Calu3 (cell line): ENCODE data around the gene KAT6B. TPM values are rescaled to one million over a fixed set of nuclear protein-coding genes. Genes with fewer than 3 reads are reported as not detected.

ENCODE experiments used
- BruUV-seq: library from RNA; stranded (reverse); fragments of 400-500 nt; replicated peaks from 2 replicates; lab custom pipeline; 2021; lab: Mats Ljungman, UMichigan
- CTCF ChIA-PET: fragments of 300-600 bp; sonication (Branson Sonifier 250); formaldehyde crosslinking; loops from one replicate; lab custom pipeline; 2022; ENCODE audit warnings: antibody characterized with exemption; lab: Charles Lee
- DNase-seq: peaks from one replicate; pipeline ENCODE4 v3.0.0; 2022
- H3K27ac Mint-ChIP-seq: one replicate; pipeline ENCODE4 v1.8.0; 2022; ENCODE audit warnings: mixed read lengths; ENCODE audit not compliant: unreplicated experiment
- H3K27me3 Mint-ChIP-seq: one replicate; pipeline ENCODE4 v1.8.0; 2022; ENCODE audit warnings: mixed read lengths; ENCODE audit not compliant: unreplicated experiment
- H3K36me3 Mint-ChIP-seq: one replicate; pipeline ENCODE4 v1.8.0; 2022; ENCODE audit warnings: mild to moderate bottlenecking, moderate library complexity, mixed read lengths; ENCODE audit not compliant: insufficient read depth, unreplicated experiment
- H3K4me1 Mint-ChIP-seq: one replicate; pipeline ENCODE4 v1.8.0; 2022; ENCODE audit warnings: mild to moderate bottlenecking, low read depth, mixed read lengths; ENCODE audit not compliant: unreplicated experiment
- H3K4me3 Mint-ChIP-seq: one replicate; pipeline ENCODE4 v1.8.0; 2022; ENCODE audit warnings: mild to moderate bottlenecking, low read depth, moderate library complexity, mixed read lengths; ENCODE audit not compliant: unreplicated experiment
- H3K9me3 Mint-ChIP-seq: one replicate; pipeline ENCODE4 v1.8.0; 2022; ENCODE audit warnings: low read depth, mixed read lengths; ENCODE audit not compliant: unreplicated experiment
- intact Hi-C: fragments of 100-400 bp; cut with micrococcal nuclease; formaldehyde crosslinking; loops from one replicate; pipeline ENCODE4 v1.10.0; 2022; ENCODE audit not compliant: unreplicated experiment
- total RNA-seq: library from RNA; stranded (reverse); gene quantifications from 2 replicates; pipeline ENCODE4 v1.2.3, GENCODE V29; 2022
- TF ChIP-seq, protein P1 (sequence below): fragments of 200-600 bp; IDR thresholded peaks from one replicate; pipeline ENCODE4 v1.8.0; 2022; ENCODE audit warnings: antibody characterized with exemption; ENCODE audit not compliant: unreplicated experiment

The KAT6B gene
- total RNA-seq, 1 experiment from 2014 or later: 28.6 TPM

DNA sequence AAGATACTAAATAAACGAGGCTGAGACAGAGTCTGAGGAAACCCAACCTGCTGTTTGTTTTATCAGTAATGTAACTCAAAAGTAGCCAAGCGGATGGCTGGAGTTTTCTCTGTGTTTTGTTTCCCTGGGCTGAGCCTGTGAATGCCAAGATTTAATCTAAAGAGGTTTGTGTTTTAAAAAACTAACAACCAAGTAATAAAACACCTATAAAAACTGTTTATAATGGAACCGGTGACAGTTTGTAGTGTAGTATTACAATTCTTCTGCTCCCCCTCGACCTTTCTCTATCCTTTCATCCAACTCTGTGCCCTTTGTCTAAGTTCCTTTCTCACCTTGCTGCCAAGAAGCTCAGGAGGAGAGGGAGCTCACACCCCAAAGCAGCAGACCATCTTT is 2.6 kb upstream of the KAT6B start:
- peaks cover 31% of the 10 kb centered on the region for H3K4me1 Mint-ChIP-seq
- CTCF ChIA-PET: no interaction called here
- no peak for DNase-seq
- no TSS peak for BruUV-seq
- TF ChIP-seq, protein P1, sequence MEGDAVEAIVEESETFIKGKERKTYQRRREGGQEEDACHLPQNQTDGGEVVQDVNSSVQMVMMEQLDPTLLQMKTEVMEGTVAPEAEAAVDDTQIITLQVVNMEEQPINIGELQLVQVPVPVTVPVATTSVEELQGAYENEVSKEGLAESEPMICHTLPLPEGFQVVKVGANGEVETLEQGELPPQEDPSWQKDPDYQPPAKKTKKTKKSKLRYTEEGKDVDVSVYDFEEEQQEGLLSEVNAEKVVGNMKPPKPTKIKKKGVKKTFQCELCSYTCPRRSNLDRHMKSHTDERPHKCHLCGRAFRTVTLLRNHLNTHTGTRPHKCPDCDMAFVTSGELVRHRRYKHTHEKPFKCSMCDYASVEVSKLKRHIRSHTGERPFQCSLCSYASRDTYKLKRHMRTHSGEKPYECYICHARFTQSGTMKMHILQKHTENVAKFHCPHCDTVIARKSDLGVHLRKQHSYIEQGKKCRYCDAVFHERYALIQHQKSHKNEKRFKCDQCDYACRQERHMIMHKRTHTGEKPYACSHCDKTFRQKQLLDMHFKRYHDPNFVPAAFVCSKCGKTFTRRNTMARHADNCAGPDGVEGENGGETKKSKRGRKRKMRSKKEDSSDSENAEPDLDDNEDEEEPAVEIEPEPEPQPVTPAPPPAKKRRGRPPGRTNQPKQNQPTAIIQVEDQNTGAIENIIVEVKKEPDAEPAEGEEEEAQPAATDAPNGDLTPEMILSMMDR: no peak
- no peaks in the 10 kb centered on the region for H3K27me3 Mint-ChIP-seq
- no peaks in the 10 kb centered on the region for H3K9me3 Mint-ChIP-seq
- intact Hi-C loops: loop anchor here (10.0 kb wide), 1 partner anchor 171 kb away; no protein-coding TSS in a partner anchor
- H3K27ac Mint-ChIP-seq: no peak overlapping the region
- H3K4me3 Mint-ChIP-seq: peak overlapping the region; percentile 66
- H3K36me3 Mint-ChIP-seq: peaks cover 38% of the 10 kb centered on the region

DNA sequence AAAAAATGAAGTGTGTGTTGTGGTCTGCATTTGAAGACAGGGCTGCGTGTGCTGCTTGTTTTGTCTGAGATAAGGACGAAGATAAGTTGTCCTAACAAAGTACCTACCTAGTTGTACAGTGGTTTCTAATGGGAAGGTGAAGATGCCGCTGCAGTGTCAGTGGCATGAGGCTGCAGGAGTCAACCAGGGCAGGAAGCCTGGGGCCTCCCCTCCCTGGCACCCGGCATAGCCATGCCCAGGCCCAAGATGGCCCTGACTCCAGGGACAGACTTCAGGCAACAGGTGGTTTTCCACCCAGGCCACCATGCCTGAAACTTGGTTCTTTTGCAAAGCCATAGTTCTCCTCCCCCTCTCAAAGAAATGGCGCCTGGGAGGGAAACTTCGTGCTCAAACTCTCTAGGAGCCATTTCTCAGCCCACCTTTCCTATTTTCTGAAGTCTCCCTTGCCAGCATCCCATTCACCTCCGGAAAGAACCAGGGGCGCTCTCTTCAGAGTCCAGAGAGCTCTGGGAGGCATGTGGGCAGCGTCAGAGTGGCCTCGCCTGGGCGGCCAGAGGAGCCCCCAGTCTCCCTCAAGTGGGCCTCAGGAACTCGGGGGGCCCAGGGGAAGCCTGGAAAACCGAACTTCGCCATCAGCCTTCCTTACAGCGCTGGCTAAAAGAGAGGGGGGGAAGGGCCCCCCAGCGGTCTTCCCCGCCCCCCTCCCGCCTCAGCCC is 2.1 kb upstream of the KAT6B start:
- no peak for DNase-seq
- peaks cover 38% of the 10 kb centered on the region for H3K36me3 Mint-ChIP-seq
- H3K27me3 Mint-ChIP-seq: no peaks in the 10 kb centered on the region
- H3K9me3 Mint-ChIP-seq: no peaks in the 10 kb centered on the region
- H3K4me1 Mint-ChIP-seq: peaks cover 31% of the 10 kb centered on the region
- TF ChIP-seq, protein P1: no peak
- BruUV-seq: no TSS peak
- H3K27ac Mint-ChIP-seq: peak overlapping the region; percentile 18
- CTCF ChIA-PET: interaction anchor here (0.6 kb wide), 1 partner anchor 199 kb away, joined by 4 read pairs; no protein-coding TSS in a partner anchor
- intact Hi-C loops: loop anchor here (10.0 kb wide), 1 partner anchor 170 kb away; no protein-coding TSS in a partner anchor
- H3K4me3 Mint-ChIP-seq: peak overlapping the region; percentile 66

DNA sequence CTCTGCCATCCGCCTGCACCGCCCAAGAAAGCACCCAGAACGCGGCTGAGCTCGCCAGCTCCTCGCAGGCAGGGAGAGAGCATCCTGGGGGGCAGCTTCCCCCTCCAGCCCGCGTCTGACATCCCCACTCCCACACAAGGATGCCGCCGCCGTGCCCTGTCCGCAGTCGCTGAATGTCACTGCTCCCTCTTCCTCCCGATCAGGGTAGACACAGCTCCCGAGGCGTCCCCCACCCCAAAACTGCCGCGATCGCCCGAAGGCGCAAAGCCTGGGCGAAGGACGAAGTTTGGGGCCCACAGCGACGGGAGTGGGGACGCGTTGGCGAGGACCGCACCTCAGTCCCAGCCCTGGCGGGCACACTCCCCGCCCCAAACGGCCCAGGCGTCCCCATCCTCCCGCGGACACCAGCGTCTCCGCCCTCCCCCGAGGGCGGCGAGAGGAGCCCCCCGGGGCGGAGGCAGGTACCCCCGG is 1.5 kb upstream of the KAT6B start:
- no TSS peak for BruUV-seq
- intact Hi-C loops: loop anchor here (5.0 to 10.0 kb wide), 2 partner anchors 97 to 170 kb away; no protein-coding TSS in a partner anchor
- no peaks in the 10 kb centered on the region for H3K27me3 Mint-ChIP-seq
- peak overlapping the region; percentile 18 for H3K27ac Mint-ChIP-seq
- H3K36me3 Mint-ChIP-seq: peaks cover 38% of the 10 kb centered on the region
- peak; percentile 43 for DNase-seq
- H3K4me1 Mint-ChIP-seq: peaks cover 31% of the 10 kb centered on the region
- CTCF ChIA-PET: interaction anchor here (0.6 kb wide), 1 partner anchor 199 kb away, joined by 4 read pairs; no protein-coding TSS in a partner anchor
- peak overlapping the region; percentile 66 for H3K4me3 Mint-ChIP-seq
- TF ChIP-seq, protein P1: no peak
- no peaks in the 10 kb centered on the region for H3K9me3 Mint-ChIP-seq

DNA sequence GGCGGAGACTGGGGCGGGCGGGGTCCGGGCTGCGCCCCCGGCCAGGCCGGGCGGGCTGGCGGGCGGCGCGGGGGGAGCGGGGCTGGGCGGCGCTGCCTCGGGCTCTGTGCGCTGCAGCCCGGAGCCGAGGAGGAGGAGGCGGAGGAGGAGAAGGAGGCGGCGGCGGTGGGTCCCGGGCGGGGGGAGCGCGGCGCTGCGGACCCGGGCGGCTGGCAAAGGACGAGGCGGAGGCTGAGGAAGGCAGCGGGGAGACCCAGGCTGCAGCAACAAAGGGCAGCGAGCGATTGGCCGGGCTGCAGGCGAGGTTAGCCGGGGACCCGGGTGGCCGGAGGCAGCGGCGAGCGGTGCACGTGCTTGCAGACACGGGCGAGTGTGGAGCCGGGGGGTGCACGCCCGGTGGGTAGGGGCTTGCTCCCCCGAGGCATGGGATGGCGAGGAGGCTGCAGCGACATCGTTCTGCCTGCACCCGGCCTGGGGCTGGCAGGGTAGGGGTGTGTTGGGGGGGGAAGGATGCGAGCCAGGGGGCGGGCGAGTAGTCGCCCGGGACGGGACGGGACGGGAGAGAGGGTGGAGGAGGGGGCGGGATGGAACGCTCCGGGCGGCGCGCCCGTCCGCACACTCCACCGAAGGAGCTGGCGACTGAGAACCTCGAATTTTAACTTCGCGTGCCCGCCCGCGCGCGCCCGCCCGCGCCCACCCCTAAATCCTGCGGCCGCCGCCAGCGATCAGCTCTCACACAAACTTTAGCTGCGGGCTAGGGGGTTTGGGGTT is 844 bp upstream of the KAT6B start:
- Mint-ChIP-seq H3K4me3 (peak overlapping the region; percentile 66), H3K27me3 (no peaks in the 10 kb centered on the region), H3K9me3 (no peaks in the 10 kb centered on the region), H3K4me1 (peaks cover 31% of the 10 kb centered on the region), H3K36me3 (peaks cover 38% of the 10 kb centered on the region), H3K27ac (peak overlapping the region; percentile 100)
- intact Hi-C loops: loop anchor here (5.0 to 10.0 kb wide), 2 partner anchors 97 to 169 kb away; no protein-coding TSS in a partner anchor
- CTCF ChIA-PET: interaction anchor here (0.6 to 1.0 kb wide), 11 partner anchors 65 to 410 kb away, joined by 3 to 8 read pairs (median 5); partner anchors contain the start of gene COMTD1
- no peak for DNase-seq
- TF ChIP-seq, protein P1: no peak
- no TSS peak for BruUV-seq
